Heart left ventricle (tissue), 16 donors: ENCODE data around the gene ITGAX. TPM values are rescaled to one million over a fixed set of nuclear protein-coding genes. Genes with fewer than 3 reads are reported as not detected.

Source experiments
- ATAC-seq, 4 donors: fragments of 200-7000 bp; cut with Tn5 transposase; one replicate each; pipeline ENCODE4 v1.9.1; 2020 to 2022; ENCODE audit warnings: moderate library complexity in 4 of 4, mild to moderate bottlenecking in 3 of 4, moderate number of reproducible peaks in 1 of 4
- DNase-seq, 5 donors: peaks; one replicate each; pipeline ENCODE4 v3.0.0-alpha.2; 2020
- H3K27ac ChIP-seq, 12 donors: fragments of 200-600 bp; sonication (generic) in 4 of 12; one replicate each; pipeline versions ENCODE4 v1.5.0 to v1.8.0; 2016 to 2022; ENCODE audit warnings: mild to moderate bottlenecking in 2 of 12
- H3K27me3 ChIP-seq, 9 donors: fragments of 200-600 bp; sonication (generic) in 2 of 9; one replicate each; pipeline versions ENCODE4 v1.5.1 to v1.8.0; 2016 to 2022; ENCODE audit warnings: mild to moderate bottlenecking in 3 of 9
- H3K36me3 ChIP-seq, 9 donors: fragments of 200-600 bp; sonication (generic) in 2 of 9; one replicate each; pipeline versions ENCODE4 v1.5.0 to v1.8.0; 2018 to 2022; ENCODE audit warnings: mild to moderate bottlenecking in 2 of 9
- H3K4me1 ChIP-seq, 12 donors: fragments of 200-600 bp; sonication (generic) in 4 of 12; one replicate each; pipeline versions ENCODE4 v1.5.0 to v1.8.0; 2016 to 2022; ENCODE audit warnings: mild to moderate bottlenecking in 3 of 12
- H3K4me3 ChIP-seq, 12 donors: fragments of 200-600 bp; sonication (generic) in 4 of 12; one replicate each; pipeline versions ENCODE4 v1.5.0 to v1.8.0; 2017 to 2022; ENCODE audit warnings: mild to moderate bottlenecking in 9 of 12, moderate library complexity in 4 of 12
- H3K9me3 ChIP-seq, 12 donors: fragments of 200-600 bp; sonication (generic) in 4 of 12; one replicate each; pipeline versions ENCODE4 v1.5.0 to v1.8.0; 2016 to 2022; ENCODE audit warnings: mild to moderate bottlenecking in 1 of 12
- POLR2A ChIP-seq, 2 donors: fragments of 450-650 bp; IDR thresholded peaks; one replicate each; pipeline ENCODE4 v1.6.1; 2017; ENCODE audit warnings: antibody characterized with exemption in 2 of 2, mild to moderate bottlenecking in 2 of 2, moderate library complexity in 2 of 2
- WGBS, 4 donors: extraction: QIAGEN DNeasy Blood & Tissue Kit in 2 of 4; methylation state at CpG; one replicate each; pipeline versions ENCODE4 v1.1.5 to v1.1.7; 2013 to 2018; 5-methylcytosine and 5-hydroxymethylcytosine counted together
- intact Hi-C, 10 donors: fragments of 100-400 bp; cut with DNase I; formaldehyde crosslinking; loops; one replicate each; pipeline versions ENCODE4 v1.11.1 to v1.14.2; 2022
- polyA plus RNA-seq, 2 donors: library from polyadenylated mRNA; stranded (reverse); fragments of 200-250 nt; gene quantifications; one replicate each; pipeline ENCODE4 v1.2.3, GENCODE V29; 2013
- total RNA-seq, 9 donors: library from RNA; depleted of rRNA in 2 of 9; stranded (reverse); fragments of >200 nt in 2 of 9; fragmentation: NEBNext Ultra II Directional in 3 of 9; extraction: Animal tissue kit (Norgen Biotek cat#: 25700) in 3 of 9; gene quantifications; one replicate each; pipeline versions ENCODE4 v1.1.0 to v1.2.4, GENCODE V29; 2016 to 2023
- TF ChIP-seq, protein P1 (sequence below), 12 donors: fragments of 200-600 bp; sonication (generic) in 4 of 12; IDR thresholded peaks; one replicate each; pipeline versions ENCODE4 v1.5.0 to v1.8.0; 2018 to 2022; ENCODE audit warnings: antibody characterized with exemption in 12 of 12, mild to moderate bottlenecking in 5 of 12
- donor health status: ischemic (EF 13 %, LVEDD 7.1; RV severe dilation, severe dysfunction).
- donor health status: healthy with polysubstance abuse.
- donor health status: DM: no; HTN: yes; CAD: no.
- donor health status: DM: no; HTN: no; CAD: no.
- donor health status: ischemic (EF 25% LVEDD 6.9; RV normal size, moderate dysfunction).
- donor health status: ischemic (EF 25% LVEDD 5.7; RV mildly dilated, moderate dysfunction).
- donor health status: healthy.
- donor health status: DM: yes; HTN: yes; CAD: no.
- donor health status: ischemic (EF 35%, LVEDD 5.7; RV mildly dilated, moderate dysfunction).
- donor health status: nonischemic (EF 11% LVEDD 7.7; RV severe dilation, severe dysfunction).
- donor health status: DM: yes; HTN: yes; CAD: no.
- donor health status: PGD.
- donor health status: ischemic (EF 29% LVEDD 5.4; RV normal size, mild dysfunction).
- donor health status: nonischemic (EF 23%, LVEDD 6.1; RV moderate dilation, normal function).

Gene ITGAX
- total and polyA plus RNA-seq, 11 donors: 0.73 to 52.7 (median 2.0) TPM

DNA sequence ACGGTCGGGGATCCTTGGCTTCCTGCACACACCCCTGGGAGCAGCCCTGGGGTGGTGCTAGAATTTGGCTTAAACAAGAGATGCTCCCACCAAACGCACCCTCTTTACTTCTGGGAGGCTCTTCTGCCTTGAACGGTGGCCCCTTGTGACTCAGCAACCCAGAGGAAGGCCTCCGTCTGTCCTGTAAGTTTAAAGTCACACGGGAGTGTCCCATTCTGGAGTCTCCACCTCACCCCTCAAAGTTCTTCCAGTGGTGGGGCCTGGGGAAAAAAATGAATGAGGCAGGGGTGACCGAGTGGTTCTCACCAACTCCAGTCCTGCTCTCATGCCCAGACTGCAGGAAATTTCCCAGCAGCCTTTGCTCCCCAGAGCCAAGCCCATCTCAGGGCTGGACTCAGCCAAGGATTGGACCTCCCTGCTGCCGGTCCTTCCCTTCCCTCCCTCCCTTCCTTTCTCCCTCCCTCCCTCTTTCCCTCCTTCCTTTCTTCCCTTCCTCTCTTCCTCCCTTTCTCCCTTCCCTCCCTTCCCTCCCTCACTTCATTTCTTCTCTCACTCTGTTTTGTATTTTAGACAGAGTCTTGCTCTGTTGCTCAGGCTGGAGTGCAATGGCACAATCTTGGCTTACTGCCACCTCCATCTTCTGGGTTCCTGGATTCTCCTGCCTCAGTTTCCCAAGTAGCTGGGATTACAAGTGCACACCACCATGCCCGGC, 49.5 kb downstream of the ITGAX start:
- Histone ChIP-seq H3K4me3 (peak overlapping the region in 7 of 12 donors; percentile 14 to 50 (median 30)), H3K36me3 (no peaks in the 10 kb centered on the region), H3K4me1 (peaks cover 0 to 24% (median 0%) of the 10 kb centered on the region in 12 donors), H3K9me3 (no peaks in the 10 kb centered on the region), H3K27me3 (peaks cover 0 to 6% (median 0%) of the 10 kb centered on the region in 9 donors), H3K27ac (no peak overlapping the region)
- no peak for TF ChIP-seq POLR2A (IDR thresholded peaks at IDR 0.05)
- TF ChIP-seq, protein P1, sequence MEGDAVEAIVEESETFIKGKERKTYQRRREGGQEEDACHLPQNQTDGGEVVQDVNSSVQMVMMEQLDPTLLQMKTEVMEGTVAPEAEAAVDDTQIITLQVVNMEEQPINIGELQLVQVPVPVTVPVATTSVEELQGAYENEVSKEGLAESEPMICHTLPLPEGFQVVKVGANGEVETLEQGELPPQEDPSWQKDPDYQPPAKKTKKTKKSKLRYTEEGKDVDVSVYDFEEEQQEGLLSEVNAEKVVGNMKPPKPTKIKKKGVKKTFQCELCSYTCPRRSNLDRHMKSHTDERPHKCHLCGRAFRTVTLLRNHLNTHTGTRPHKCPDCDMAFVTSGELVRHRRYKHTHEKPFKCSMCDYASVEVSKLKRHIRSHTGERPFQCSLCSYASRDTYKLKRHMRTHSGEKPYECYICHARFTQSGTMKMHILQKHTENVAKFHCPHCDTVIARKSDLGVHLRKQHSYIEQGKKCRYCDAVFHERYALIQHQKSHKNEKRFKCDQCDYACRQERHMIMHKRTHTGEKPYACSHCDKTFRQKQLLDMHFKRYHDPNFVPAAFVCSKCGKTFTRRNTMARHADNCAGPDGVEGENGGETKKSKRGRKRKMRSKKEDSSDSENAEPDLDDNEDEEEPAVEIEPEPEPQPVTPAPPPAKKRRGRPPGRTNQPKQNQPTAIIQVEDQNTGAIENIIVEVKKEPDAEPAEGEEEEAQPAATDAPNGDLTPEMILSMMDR (IDR thresholded peaks at IDR 0.05): no peak
- ATAC-seq (peak in 2 of 4 donors; percentile 63 to 67), DNase-seq (no peak)
- WGBS, 4 donors: 56 to 61% (median 60%) methylated on average over 9 of the region's 9 CpGs
- intact Hi-C loops: no loop called here

DNA sequence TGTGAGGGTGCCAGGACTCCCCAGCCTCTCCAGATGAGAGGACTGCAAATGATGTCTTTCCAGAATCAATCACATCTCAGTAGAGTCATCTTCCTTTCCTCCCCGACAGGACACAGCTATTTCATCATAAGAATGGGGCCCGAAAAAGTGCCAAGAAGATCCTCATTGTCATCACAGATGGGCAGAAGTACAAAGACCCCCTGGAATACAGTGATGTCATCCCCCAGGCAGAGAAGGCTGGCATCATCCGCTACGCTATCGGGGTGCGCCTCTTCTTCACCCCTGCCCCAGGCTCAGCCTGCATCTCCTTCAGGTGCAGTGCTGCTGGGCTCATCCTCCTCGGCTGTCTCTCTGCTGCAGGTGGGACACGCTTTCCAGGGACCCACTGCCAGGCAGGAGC, 52.4 kb downstream of the ITGAX start:
- intact Hi-C loops: no loop called here
- Histone ChIP-seq H3K27me3 (peaks cover 0 to 6% (median 0%) of the 10 kb centered on the region in 9 donors), H3K36me3 (no peaks in the 10 kb centered on the region), H3K9me3 (no peaks in the 10 kb centered on the region), H3K27ac (no peak overlapping the region), H3K4me3 (no peak overlapping the region), H3K4me1 (peaks cover 0 to 7% (median 0%) of the 10 kb centered on the region in 12 donors)
- TF ChIP-seq, protein P1 (IDR thresholded peaks at IDR 0.05): no peak
- TF ChIP-seq POLR2A (IDR thresholded peaks at IDR 0.05): no peak
- DNase-seq (no peak), ATAC-seq (no peak)
- WGBS, 4 donors: 81 to 87% (median 84%) methylated on average over 8 of the region's 8 CpGs

DNA sequence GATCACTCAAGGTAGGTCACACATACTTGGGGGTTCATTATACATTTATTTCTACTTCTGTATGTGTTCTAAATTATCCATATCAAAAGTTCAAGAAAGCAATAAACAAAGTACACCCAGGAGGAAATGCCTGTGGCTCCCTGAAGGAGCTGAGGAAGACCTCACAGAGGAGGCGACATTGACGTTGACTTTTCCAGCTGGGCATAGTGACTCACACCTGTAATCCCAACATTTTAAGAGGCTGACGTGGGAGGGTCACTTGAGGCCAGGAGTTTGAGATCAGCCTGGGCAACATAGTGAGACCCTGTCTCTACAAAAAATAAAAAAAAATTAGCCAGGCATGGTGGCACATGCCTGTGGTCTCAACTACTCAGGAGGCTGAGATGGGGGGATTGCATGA, 54.5 kb downstream of the ITGAX start:
- WGBS, 4 donors: 50 to 59% (median 56%) methylated on average over 3 of the region's 3 CpGs
- intact Hi-C loops: no loop called here
- no peak for ATAC-seq

DNA sequence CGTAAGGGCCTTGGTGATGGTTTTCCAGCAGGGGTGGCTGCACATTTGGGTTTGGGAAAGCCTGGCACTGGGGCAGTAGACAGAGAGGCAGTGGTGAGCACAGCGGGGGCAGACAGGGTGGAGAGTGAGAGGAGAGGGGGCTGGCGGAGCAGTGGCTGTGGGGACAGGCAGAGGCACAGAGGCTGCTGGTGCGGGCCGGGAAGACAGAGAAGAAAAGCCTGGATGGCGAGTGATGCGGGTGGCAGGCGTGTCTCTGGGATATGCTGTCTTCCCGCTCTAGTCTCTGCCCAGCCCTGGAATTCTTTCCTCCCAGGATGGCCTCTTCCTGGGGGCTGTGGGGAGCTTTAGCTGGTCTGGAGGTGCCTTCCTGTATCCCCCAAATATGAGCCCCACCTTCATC, 55.1 kb downstream of the ITGAX start:
- ATAC-seq (no peak), DNase-seq (no peak)
- H3K4me1 ChIP-seq: no peaks in the 10 kb centered on the region
- H3K27ac ChIP-seq: no peak overlapping the region
- TF ChIP-seq, protein P1 (IDR thresholded peaks at IDR 0.05): no peak
- no peak for TF ChIP-seq POLR2A (IDR thresholded peaks at IDR 0.05)
- H3K9me3 ChIP-seq: no peaks in the 10 kb centered on the region
- peaks cover 0 to 6% (median 0%) of the 10 kb centered on the region in 9 donors for H3K27me3 ChIP-seq
- H3K4me3 ChIP-seq: no peak overlapping the region
- intact Hi-C loops: no loop called here
- H3K36me3 ChIP-seq: no peaks in the 10 kb centered on the region
- 77 to 90% (median 83%) methylated on average over 9 of the region's 9 CpGs for WGBS, 4 donors

More for the DNA sequence above, 54.5 kb downstream of the ITGAX start:
- TF ChIP-seq, protein P1 (IDR thresholded peaks at IDR 0.05): no peak
- no peak for TF ChIP-seq POLR2A (IDR thresholded peaks at IDR 0.05)
- Histone ChIP-seq H3K36me3 (no peaks in the 10 kb centered on the region), H3K27me3 (peaks cover 0 to 6% (median 0%) of the 10 kb centered on the region in 9 donors), H3K4me3 (no peak overlapping the region), H3K27ac (no peak overlapping the region), H3K4me1 (peaks cover 0 to under 1% (median 0%) of the 10 kb centered on the region in 12 donors), H3K9me3 (no peaks in the 10 kb centered on the region)
- no peak for DNase-seq
